ENCODE measurements around the gene MIDN. TPM values are rescaled to one million over a fixed set of nuclear protein-coding genes. Genes with fewer than 3 reads are reported as not detected.

MIDN gene
- total RNA-seq, 4 donors from 2014 or later = 8.0 to 43.1 (median 12.2) TPM

- TF ChIP-seq CTCF (IDR thresholded peaks at IDR 0.05; ENCODE audit: low read depth) = no peak
Measured at GRCh38 chr19:1292419-1293151, 44.2 kb downstream of the MIDN start.

- TF ChIP-seq CTCF (IDR thresholded peaks at IDR 0.05; ENCODE audit: low read depth) = no peak
Measured at GRCh38 chr19:1293782-1294604, 45.6 kb downstream of the MIDN start.

GRCh38 chr19:1294688-1295087 lies 46.3 kb downstream of the MIDN start:
- TF ChIP-seq CTCF (IDR thresholded peaks at IDR 0.05; ENCODE audit: low read depth) = no peak

DNA sequence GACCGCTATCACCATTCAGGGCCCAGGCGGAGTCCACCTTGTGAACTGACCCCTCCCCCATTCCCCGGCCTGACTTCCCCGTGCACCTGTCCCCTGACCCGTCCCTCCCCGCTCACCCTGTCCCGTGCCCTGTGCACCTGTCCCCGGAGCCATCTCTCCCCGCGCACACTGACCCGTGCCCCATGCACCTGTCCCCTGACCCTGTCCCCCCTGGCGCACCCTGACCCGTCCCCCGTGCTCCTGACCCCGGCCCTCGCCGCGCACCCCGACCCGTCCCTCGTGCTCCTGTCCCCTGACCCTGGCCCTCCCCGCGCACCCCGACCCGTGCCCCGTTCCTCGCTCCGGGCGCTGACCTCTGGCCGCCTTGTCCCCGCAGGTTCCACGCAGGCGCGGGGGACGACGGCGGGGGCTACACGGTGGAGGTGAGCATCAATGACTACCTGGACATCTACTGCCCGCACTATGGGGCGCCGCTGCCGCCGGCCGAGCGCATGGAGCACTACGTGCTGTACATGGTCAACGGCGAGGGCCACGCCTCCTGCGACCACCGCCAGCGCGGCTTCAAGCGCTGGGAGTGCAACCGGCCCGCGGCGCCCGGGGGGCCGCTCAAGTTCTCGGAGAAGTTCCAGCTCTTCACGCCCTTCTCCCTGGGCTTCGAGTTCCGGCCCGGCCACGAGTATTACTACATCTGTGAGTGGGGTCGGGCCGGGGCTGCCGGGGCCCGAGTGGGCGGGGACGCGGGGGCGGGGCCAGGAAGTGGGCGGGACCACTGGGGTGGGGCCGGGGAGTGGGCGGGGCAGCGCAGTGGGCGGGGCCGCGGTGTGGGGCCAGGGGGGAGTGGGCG lies 47.0 kb downstream of the MIDN start:
- TF ChIP-seq CTCF (IDR thresholded peaks at IDR 0.05; ENCODE audit: low read depth) = no peak

DNA sequence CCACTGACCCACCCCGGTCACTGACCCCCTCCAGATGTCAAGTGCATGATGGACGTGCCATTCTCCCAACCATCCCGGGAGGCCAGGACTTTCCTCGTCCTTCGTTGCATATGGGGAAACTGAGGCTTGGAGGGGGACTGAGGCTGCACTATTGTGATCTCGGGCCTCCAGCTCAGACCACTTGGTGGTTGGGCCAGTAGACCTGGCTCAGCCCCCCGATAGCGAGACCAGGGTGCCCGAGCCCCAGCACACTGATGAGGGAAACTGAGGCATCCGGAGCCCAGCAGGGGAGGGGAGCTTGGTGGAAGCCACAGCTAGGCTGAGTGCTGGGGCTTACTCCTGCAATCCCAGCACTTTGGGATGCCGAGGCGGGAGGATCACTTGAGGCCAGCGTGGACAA lies 47.7 kb downstream of the MIDN start:
- no peak for TF ChIP-seq CTCF (IDR thresholded peaks at IDR 0.05; ENCODE audit: low read depth)

DNA sequence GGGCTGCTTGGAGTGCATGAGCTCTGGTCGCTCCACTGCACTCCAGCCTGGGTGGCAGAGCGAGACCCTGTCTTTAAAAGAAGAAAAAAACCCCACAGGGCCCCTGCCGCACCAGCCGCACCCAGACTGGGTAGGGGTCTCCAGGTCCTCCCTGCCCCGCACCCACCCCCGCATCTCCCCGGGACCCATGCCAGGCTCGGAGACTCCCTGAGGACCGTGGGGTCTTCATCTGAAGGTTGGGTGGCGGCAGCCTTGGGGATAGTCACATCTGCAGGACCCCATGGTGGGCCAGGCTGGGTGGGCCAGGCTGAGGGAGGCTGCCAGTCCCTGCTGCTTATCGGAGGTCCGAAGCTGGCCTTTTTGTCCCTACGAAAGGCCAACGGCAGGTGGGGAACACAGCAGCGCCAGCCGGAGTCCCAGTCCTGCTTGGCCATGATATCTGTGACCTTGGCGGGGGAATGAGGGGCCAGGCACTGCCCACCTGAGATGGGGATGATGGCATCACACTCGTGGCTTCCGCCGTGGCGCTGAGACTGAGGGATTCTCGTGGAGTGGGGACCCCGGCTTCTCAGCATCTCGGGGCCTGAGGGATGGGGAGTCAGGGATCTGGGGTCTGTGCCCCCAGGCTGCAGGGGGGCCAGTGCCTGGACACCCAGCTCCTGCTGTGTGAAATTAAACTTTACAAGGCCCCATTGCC lies 48.3 kb downstream of the MIDN start:
- TF ChIP-seq CTCF (IDR thresholded peaks at IDR 0.05; ENCODE audit: low read depth) = no peak
